Glutamatergic neuron (in vitro differentiated cells): ENCODE measurements around the gene SHISA5. TPM values are rescaled to one million over a fixed set of nuclear protein-coding genes. Genes with fewer than 3 reads are reported as not detected.

Experiments used
- DNase-seq: peaks from one replicate; pipeline ENCODE4 v3.0.0; 2022
- H3K27ac Mint-ChIP-seq: one replicate; pipeline ENCODE4 v1.8.0; 2020; ENCODE audit warnings: mild to moderate bottlenecking, mixed read lengths, inconsistent platforms; ENCODE audit not compliant: unreplicated experiment
- H3K27me3 Mint-ChIP-seq: one replicate; pipeline ENCODE4 v1.8.0; 2020; ENCODE audit warnings: mild to moderate bottlenecking, moderate library complexity, mixed read lengths, inconsistent platforms; ENCODE audit not compliant: unreplicated experiment
- H3K36me3 Mint-ChIP-seq: one replicate; pipeline ENCODE4 v1.8.0; 2020; ENCODE audit warnings: mild to moderate bottlenecking, mixed read lengths, inconsistent platforms; ENCODE audit not compliant: unreplicated experiment
- H3K4me1 Mint-ChIP-seq: one replicate; pipeline ENCODE4 v1.8.0; 2020; ENCODE audit warnings: mild to moderate bottlenecking, low read depth, mixed read lengths, inconsistent platforms; ENCODE audit not compliant: unreplicated experiment
- H3K4me3 Mint-ChIP-seq: one replicate; pipeline ENCODE4 v1.8.0; 2020; ENCODE audit warnings: mild to moderate bottlenecking, mixed read lengths, inconsistent platforms; ENCODE audit not compliant: unreplicated experiment
- H3K9me3 Mint-ChIP-seq: one replicate; pipeline ENCODE4 v1.8.0; 2020; ENCODE audit warnings: mild to moderate bottlenecking, moderate library complexity, mixed read lengths, inconsistent platforms; ENCODE audit not compliant: unreplicated experiment
- microRNA-seq: library from miRNA; unstranded; fragments of <30 nt; microRNA quantifications from one replicate; pipeline ENCODE4, GENCODE V29; 2020; ENCODE audit not compliant: unreplicated experiment
- total RNA-seq: library from RNA; stranded (reverse); fragmentation: NEBNext Ultra II Directional; extraction: Animal tissue kit (Norgen Biotek cat#: 25700); gene quantifications from one replicate; pipeline ENCODE4 v1.2.1, GENCODE V29; 2021; ENCODE audit not compliant: unreplicated experiment
- TF ChIP-seq, protein P1 (sequence below): fragments of 200-600 bp; sonication (generic); IDR thresholded peaks from one replicate; pipeline ENCODE4 v1.5.0; 2021; ENCODE audit not compliant: partially characterized antibody, unreplicated experiment

Gene SHISA5
- total RNA-seq, 1 donor from 2014 or later = 261 TPM

DNA sequence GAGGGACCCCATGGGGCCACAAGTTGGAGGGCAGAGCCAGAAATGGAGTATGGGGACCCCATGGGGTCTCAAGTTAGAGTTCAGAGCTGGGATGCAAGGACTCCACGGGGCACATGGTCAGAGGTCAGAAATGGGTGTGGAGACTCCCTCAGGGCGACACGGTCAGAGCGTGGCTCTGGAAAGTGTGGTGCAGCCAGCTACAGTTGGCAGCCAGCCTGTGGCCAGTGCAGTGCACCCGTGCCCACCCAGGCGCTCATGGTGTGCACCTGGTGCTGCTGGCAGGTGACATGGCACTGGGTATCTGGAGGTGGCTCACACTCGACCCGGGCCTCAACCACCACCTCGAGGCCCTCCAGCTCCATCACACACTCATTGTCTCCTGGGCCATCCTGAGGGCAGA lies 85.3 kb downstream of the SHISA5 start:
- DNase-seq = no peak
- Mint-ChIP-seq H3K27me3 (peaks cover 5% of the 10 kb centered on the region), H3K4me3 (no peak overlapping the region), H3K36me3 (no peaks in the 10 kb centered on the region), H3K4me1 (peaks cover 3% of the 10 kb centered on the region), H3K27ac (no peak overlapping the region), H3K9me3 (no peaks in the 10 kb centered on the region)
- TF ChIP-seq, protein P1, sequence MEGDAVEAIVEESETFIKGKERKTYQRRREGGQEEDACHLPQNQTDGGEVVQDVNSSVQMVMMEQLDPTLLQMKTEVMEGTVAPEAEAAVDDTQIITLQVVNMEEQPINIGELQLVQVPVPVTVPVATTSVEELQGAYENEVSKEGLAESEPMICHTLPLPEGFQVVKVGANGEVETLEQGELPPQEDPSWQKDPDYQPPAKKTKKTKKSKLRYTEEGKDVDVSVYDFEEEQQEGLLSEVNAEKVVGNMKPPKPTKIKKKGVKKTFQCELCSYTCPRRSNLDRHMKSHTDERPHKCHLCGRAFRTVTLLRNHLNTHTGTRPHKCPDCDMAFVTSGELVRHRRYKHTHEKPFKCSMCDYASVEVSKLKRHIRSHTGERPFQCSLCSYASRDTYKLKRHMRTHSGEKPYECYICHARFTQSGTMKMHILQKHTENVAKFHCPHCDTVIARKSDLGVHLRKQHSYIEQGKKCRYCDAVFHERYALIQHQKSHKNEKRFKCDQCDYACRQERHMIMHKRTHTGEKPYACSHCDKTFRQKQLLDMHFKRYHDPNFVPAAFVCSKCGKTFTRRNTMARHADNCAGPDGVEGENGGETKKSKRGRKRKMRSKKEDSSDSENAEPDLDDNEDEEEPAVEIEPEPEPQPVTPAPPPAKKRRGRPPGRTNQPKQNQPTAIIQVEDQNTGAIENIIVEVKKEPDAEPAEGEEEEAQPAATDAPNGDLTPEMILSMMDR = no peak

DNA sequence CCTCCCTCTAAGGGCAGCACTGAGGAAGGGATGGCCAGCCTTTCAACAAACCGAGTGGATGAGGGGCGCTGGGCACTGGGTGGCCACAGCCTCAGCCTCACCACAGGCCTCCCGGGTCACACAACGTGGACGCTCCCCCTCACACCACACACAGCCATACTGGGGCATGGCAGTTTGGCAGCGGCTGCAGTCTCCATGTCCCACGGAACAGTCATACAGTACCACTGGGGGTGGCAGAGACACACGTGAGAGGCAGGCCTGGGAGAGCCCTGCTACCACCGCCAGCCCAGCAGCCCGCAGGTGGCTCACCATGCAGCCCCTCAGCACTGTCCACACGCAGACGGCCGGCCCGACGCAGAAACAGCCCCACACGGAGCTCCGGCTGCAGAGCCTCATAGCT lies 85.8 kb downstream of the SHISA5 start:
- peaks cover 3% of the 10 kb centered on the region for H3K4me1 Mint-ChIP-seq
- no peaks in the 10 kb centered on the region for H3K36me3 Mint-ChIP-seq
- H3K4me3 Mint-ChIP-seq = no peak overlapping the region
- H3K9me3 Mint-ChIP-seq = peaks cover 2% of the 10 kb centered on the region
- peaks cover 5% of the 10 kb centered on the region for H3K27me3 Mint-ChIP-seq
- TF ChIP-seq, protein P1 = no peak
- no peak for DNase-seq
- H3K27ac Mint-ChIP-seq = no peak overlapping the region

Small RNA genes within 50 kb of the gene (microRNA-seq; reads per million reads assigned to microRNA genes)
- 3.2 reads per million, percentile 23 among the genes with 10 or more reads in this experiment for gene MIR6823

Other genes starting within 250 kb of the SHISA5 start
- gene NME6, start 202.8 kb downstream of the SHISA5 start, total RNA-seq = 29.2 TPM
- gene SPINK8, start 170.5 kb downstream of the SHISA5 start, total RNA-seq = not detected
- 0.66 TPM for gene FBXW12, start 132.0 kb downstream of the SHISA5 start, total RNA-seq
- 195 TPM for gene PLXNB1, start 74.1 kb downstream of the SHISA5 start, total RNA-seq
- gene CCDC51, start 64.1 kb downstream of the SHISA5 start, total RNA-seq = 15.3 TPM
- 154 TPM for gene TMA7, start 63.9 kb downstream of the SHISA5 start, total RNA-seq
- 15.8 TPM for gene ATRIP, start 57.4 kb downstream of the SHISA5 start, total RNA-seq
- gene PFKFB4, start 52.6 kb upstream of the SHISA5 start, total RNA-seq = 40.3 TPM
- gene UCN2, start 59.6 kb upstream of the SHISA5 start, total RNA-seq = 4.3 TPM
- gene COL7A1, start 91.2 kb upstream of the SHISA5 start, total RNA-seq = 62.0 TPM
- gene UQCRC1, start 105.5 kb upstream of the SHISA5 start, total RNA-seq = 242 TPM
- gene TMEM89, start 117.6 kb upstream of the SHISA5 start, total RNA-seq = not detected
- gene SLC26A6, start 131.3 kb upstream of the SHISA5 start, total RNA-seq = 26.0 TPM
- gene CELSR3, start 158.7 kb upstream of the SHISA5 start, total RNA-seq = 162 TPM
- gene NCKIPSD, start 181.7 kb upstream of the SHISA5 start, total RNA-seq = 35.5 TPM
- 182 TPM for gene IP6K2, start 213.0 kb upstream of the SHISA5 start, total RNA-seq